Stimulated activated CD4-positive, alpha-beta T cell treated with anti-CD3 and anti-CD28 coated beads, Interleukin-15, amount 100 ng/mL, for 24 hours (primary cell): ENCODE measurements around the gene GBP3.
"Not testable (repeated sequence)": the region's sequence is repeated elsewhere in the genome, so short reads cannot be mapped to it uniquely, and the experiment has no call there.

ENCODE experiments used
- DNase-seq: peaks from one replicate; pipeline ENCODE4 v3.0.0-alpha.2; 2020

GBP3 gene

GRCh38 chr1:88974616-88975172 lies 48.0 kb downstream of the GBP3 start:
- DNase-seq = not testable (repeated sequence)

GRCh38 chr1:88973520-88974137 lies 49.0 kb downstream of the GBP3 start:
- DNase-seq = no peak

GRCh38 chr1:88961647-88962275 lies 60.9 kb downstream of the GBP3 start:
- DNase-seq = no peak

GRCh38 chr1:88961081-88961480 lies 61.6 kb downstream of the GBP3 start:
- DNase-seq = no peak
